ENCODE results near the gene KRT20.

Gene KRT20

GRCh38 chr17:40870136-40870535 lies 14.9 kb downstream of the KRT20 start:
- no peaks in the 10 kb centered on the region for H3K79me2 ChIP-seq
- TF ChIP-seq CTCF (IDR thresholded peaks at IDR 0.05) = no peak
- H3K4me3 ChIP-seq (ENCODE audit: low read depth, low read length) = no peak overlapping the region

GRCh38 chr17:40866838-40867237 lies 18.2 kb downstream of the KRT20 start, which contains the start of gene KRT12:
Gene KRT12, minus strand, starts transcription at chr17:40867223. Its CDS starts 37 bp downstream, at chr17:40867186.
- Histone ChIP-seq H3K9ac (no peak within 1 kb of the TSS), H3K4me3 (ENCODE audit: low read depth, low read length) (no peak within 1 kb of the TSS), H3K27me3 (ENCODE audit: control insufficient read depth, insufficient read depth, low read length) (no peaks in the 10 kb centered on the region), H3K4me2 (ENCODE audit: low read length) (no peak within 1 kb of the TSS), H3K36me3 (ENCODE audit: control insufficient read depth, insufficient read depth, low read length) (no peaks in the 10 kb centered on the region), H3K79me2 (no peaks in the 10 kb centered on the region), H2AFZ (no peak within 1 kb of the TSS), H3K9me3 (ENCODE audit: control insufficient read depth, low read length) (no peaks in the 10 kb centered on the region), H3K4me1 (no peaks in the 10 kb centered on the region), H3K27ac (no peak within 1 kb of the TSS)
- TF ChIP-seq CTCF (IDR thresholded peaks at IDR 0.05) = no peak

More at GRCh38 chr17:40870136-40870535, 14.9 kb downstream of the KRT20 start:
- no peak overlapping the region for H3K27ac ChIP-seq
- no peaks in the 10 kb centered on the region for H3K36me3 ChIP-seq (ENCODE audit: control insufficient read depth, insufficient read depth, low read length)
- H3K27me3 ChIP-seq (ENCODE audit: control insufficient read depth, insufficient read depth, low read length) = no peaks in the 10 kb centered on the region
- H3K4me2 ChIP-seq (ENCODE audit: low read length) = no peak overlapping the region
- H3K9ac ChIP-seq = no peak overlapping the region
- no peak overlapping the region for H2AFZ ChIP-seq
- H3K4me1 ChIP-seq = no peaks in the 10 kb centered on the region
- H3K9me3 ChIP-seq (ENCODE audit: control insufficient read depth, low read length) = no peaks in the 10 kb centered on the region

- Histone ChIP-seq H3K27ac (no peak overlapping the region), H3K4me3 (ENCODE audit: low read depth, low read length) (no peak overlapping the region), H3K4me1 (no peaks in the 10 kb centered on the region), H3K4me2 (ENCODE audit: low read length) (no peak overlapping the region), H3K79me2 (no peaks in the 10 kb centered on the region), H3K36me3 (ENCODE audit: control insufficient read depth, insufficient read depth, low read length) (no peaks in the 10 kb centered on the region), H2AFZ (no peak overlapping the region), H3K9ac (no peak overlapping the region), H3K9me3 (ENCODE audit: control insufficient read depth, low read length) (no peaks in the 10 kb centered on the region), H3K27me3 (ENCODE audit: control insufficient read depth, insufficient read depth, low read length) (no peaks in the 10 kb centered on the region)
- no peak for TF ChIP-seq CTCF (IDR thresholded peaks at IDR 0.05)
Measured at GRCh38 chr17:40864661-40865390, 20.2 kb downstream of the KRT20 start.

GRCh38 chr17:40862985-40863733 lies 21.9 kb downstream of the KRT20 start:
- Histone ChIP-seq H3K4me1 (no peaks in the 10 kb centered on the region), H3K79me2 (no peaks in the 10 kb centered on the region), H3K4me2 (ENCODE audit: low read length) (no peak overlapping the region), H3K9me3 (ENCODE audit: control insufficient read depth, low read length) (no peaks in the 10 kb centered on the region), H2AFZ (no peak overlapping the region), H3K4me3 (ENCODE audit: low read depth, low read length) (no peak overlapping the region), H3K27me3 (ENCODE audit: control insufficient read depth, insufficient read depth, low read length) (no peaks in the 10 kb centered on the region), H3K27ac (no peak overlapping the region), H3K36me3 (ENCODE audit: control insufficient read depth, insufficient read depth, low read length) (no peaks in the 10 kb centered on the region), H3K9ac (no peak overlapping the region)
- TF ChIP-seq CTCF (IDR thresholded peaks at IDR 0.05) = no peak
